ENCODE data around the gene NIFK. TPM values are rescaled to one million over a fixed set of nuclear protein-coding genes. Genes with fewer than 3 reads are reported as not detected.

NIFK gene
- total and polyA plus RNA-seq, 2 of the 4 experiments (the other 2 are of a cell fraction) = 19.5 to 24.3 TPM

DNA sequence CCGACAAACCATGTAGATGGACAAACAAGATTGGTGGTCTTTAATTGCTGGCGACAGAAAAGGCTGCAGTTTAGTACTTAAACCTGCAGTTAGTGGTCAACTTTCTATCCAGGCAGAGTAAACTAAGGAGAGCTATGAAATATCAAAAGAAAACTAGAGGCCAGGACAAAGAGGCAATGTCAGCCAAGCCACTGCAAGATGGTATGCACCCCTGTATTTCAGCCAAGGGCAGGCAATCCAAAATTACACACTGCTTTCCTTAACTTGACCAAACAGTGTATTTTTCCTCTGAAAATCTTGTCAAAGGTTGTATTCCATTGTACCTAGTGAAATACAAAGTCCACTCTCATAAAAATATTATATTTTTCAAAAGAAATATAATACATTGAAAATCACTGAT, 9.3 kb downstream of the NIFK start:
- TF ChIP-seq POLR2A (IDR thresholded peaks at IDR 0.05; ENCODE audit: low read depth, low read length) (no peak), MAZ (IDR thresholded peaks at IDR 0.05; ENCODE audit: borderline replicate concordance, low read depth, low read length) (no peak), SMC3 (IDR thresholded peaks at IDR 0.05; ENCODE audit: low read depth, low read length) (no peak), RFX5 (IDR thresholded peaks at IDR 0.05; ENCODE audit: low read depth, low read length) (no peak), RAD21 (IDR thresholded peaks at IDR 0.05; ENCODE audit: low read length) (no peak)
- no peaks in the 10 kb centered on the region for H3K27me3 ChIP-seq (ENCODE audit: control insufficient read depth, insufficient read depth, low read length)
- H2BK120ac ChIP-seq (ENCODE audit: low read depth, low read length) = no peak overlapping the region
- no peak overlapping the region for H2BK20ac ChIP-seq (ENCODE audit: low read depth, low read length)
- no peak overlapping the region for H2AK5ac ChIP-seq (ENCODE audit: low read depth, low read length)
- H3K9me3 ChIP-seq (ENCODE audit: control insufficient read depth, insufficient read depth, low read length) = no peaks in the 10 kb centered on the region
- H3K36me3 ChIP-seq (ENCODE audit: control insufficient read depth, insufficient read depth, low read length) = peaks cover 26% of the 10 kb centered on the region
- no peak overlapping the region for H4K5ac ChIP-seq (ENCODE audit: low read depth, low read length)
- no peak overlapping the region for H3K4me2 ChIP-seq (ENCODE audit: low read depth, low read length)
- peaks cover 17 to 35% of the 10 kb centered on the region in 2 experiments; a peak in 3 of 4 replicates for H3K79me1 ChIP-seq (ENCODE audit: low read depth in 1 of 2, low read length in 2 of 2)
- ATAC-seq (ENCODE audit: low read depth) (no peak), DNase-seq (no peak)
- H2AFZ ChIP-seq (replicated peaks; ENCODE audit: low read length, poor library complexity) = no peak overlapping the region
- H3K9ac ChIP-seq (ENCODE audit: low read depth, low read length) = no peak overlapping the region
- no peak overlapping the region for H2BK5ac ChIP-seq (ENCODE audit: low read depth, low read length, poor library complexity, severe bottlenecking)
- no peak overlapping the region for H3K4ac ChIP-seq (ENCODE audit: low read depth, low read length)
- WGBS, 2 experiments (ENCODE audit: extremely low coverage in 2 of 2, insufficient read length in 1 of 2) = no CpG with 5 or more reads among the region's 2 CpGs
- H3K4me3 ChIP-seq (ENCODE audit: insufficient read depth, low read depth, low read length) = no peak overlapping the region
- peaks cover 9% of the 10 kb centered on the region for H4K20me1 ChIP-seq (ENCODE audit: insufficient read depth, low read length)
- no peak overlapping the region for H2AK9ac ChIP-seq (replicated peaks; ENCODE audit: low read depth, low read length, poor library complexity)
- no peak overlapping the region for H3K18ac ChIP-seq (ENCODE audit: low read depth, low read length)
- H3K9me1 ChIP-seq (ENCODE audit: insufficient read depth, low read length) = peaks cover 13% of the 10 kb centered on the region
- no peak overlapping the region for H2BK15ac ChIP-seq (ENCODE audit: low read depth, low read length)
- no peak overlapping the region for H4K8ac ChIP-seq (ENCODE audit: low read depth in 2 of 2, low read length in 2 of 2)
- H3K14ac ChIP-seq (replicated peaks; ENCODE audit: low read depth, low read length) = no peak overlapping the region
- H3K27ac ChIP-seq (ENCODE audit: insufficient read depth, low read length) = no peak overlapping the region
- intact Hi-C loops (cut with micrococcal nuclease) = no loop called here
- dilution Hi-C loops (cut with HindIII; ENCODE audit: low sequenced_read_pairs, unreplicated experiment) = no loop called here
- no peak overlapping the region for H4K91ac ChIP-seq (ENCODE audit: insufficient read depth, low read depth, low read length)
- H3K4me1 ChIP-seq (ENCODE audit: control insufficient read depth, insufficient read depth, low read length) = peaks cover 6% of the 10 kb centered on the region; the same call in 1 of the 2 replicates
- no TSS peak for BruUV-seq (replicated peaks)
- CTCF ChIA-PET = no interaction called here
- POLR2A ChIA-PET (ENCODE audit: unreplicated experiment) = no interaction called here
- in situ Hi-C loops (cut with MboI; ENCODE audit: low sequenced_read_pairs) = loop anchor here (10.0 to 25.0 kb wide), 3 partner anchors 193 to 640 kb away; partner anchors contain the start of gene RNU4ATAC
- no peak overlapping the region for H3K23ac ChIP-seq (ENCODE audit: low read depth, low read length)
- H3K56ac ChIP-seq (ENCODE audit: extremely low read depth, insufficient read depth, low read length) = no peak overlapping the region
